ENCODE measurements around the gene RBFOX2.

Gene RBFOX2

DNA sequence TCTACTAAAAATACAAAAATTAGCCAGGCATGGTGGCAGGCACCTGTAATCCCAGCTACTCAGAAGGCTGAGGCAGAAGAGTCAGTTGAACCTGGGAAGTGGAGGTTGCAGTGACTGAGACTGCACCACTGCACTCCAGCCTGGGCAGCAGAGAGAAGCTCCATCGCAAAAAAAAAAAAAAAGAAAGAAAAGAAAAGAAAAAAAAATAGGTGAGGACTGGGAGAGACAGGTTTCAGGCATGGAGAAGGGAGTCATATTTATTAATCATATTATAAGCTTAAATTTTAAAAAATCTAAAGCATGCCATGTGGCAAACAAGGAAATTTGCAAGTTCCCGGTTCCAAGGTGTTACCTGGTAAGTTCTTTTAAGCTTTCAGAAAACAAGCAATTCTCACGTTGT lies 311.1 kb downstream of the RBFOX2 start, which contains the start of gene APOL5:
APOL5 (plus strand) TSS at position 301 of the 400 bp plus-strand sequence; CDS start at position 301, 0 bp downstream.
- POLR2A ChIA-PET = no interaction called here
- CTCF ChIA-PET = no interaction called here

DNA sequence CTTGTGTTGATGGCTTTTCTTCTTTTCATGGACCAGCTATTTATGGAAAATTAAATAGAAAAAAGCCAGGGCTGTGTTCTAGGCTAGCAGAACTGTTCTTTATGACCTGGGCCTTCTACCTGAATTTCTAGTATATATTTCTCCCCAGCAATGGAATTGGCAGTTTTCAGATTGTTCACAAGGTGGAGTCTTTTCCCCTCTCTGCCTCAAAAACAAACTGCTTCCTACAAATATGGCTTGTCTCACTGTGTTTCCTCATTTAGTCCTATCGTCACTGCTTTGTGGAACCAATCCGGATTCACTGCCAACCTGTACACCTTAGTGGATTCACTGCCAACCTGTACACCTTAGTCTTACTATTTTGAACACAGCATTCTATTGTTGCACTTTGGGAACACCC lies 316.0 kb downstream of the RBFOX2 start:
- TF ChIP-seq, protein P1, sequence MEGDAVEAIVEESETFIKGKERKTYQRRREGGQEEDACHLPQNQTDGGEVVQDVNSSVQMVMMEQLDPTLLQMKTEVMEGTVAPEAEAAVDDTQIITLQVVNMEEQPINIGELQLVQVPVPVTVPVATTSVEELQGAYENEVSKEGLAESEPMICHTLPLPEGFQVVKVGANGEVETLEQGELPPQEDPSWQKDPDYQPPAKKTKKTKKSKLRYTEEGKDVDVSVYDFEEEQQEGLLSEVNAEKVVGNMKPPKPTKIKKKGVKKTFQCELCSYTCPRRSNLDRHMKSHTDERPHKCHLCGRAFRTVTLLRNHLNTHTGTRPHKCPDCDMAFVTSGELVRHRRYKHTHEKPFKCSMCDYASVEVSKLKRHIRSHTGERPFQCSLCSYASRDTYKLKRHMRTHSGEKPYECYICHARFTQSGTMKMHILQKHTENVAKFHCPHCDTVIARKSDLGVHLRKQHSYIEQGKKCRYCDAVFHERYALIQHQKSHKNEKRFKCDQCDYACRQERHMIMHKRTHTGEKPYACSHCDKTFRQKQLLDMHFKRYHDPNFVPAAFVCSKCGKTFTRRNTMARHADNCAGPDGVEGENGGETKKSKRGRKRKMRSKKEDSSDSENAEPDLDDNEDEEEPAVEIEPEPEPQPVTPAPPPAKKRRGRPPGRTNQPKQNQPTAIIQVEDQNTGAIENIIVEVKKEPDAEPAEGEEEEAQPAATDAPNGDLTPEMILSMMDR (IDR thresholded peaks at IDR 0.05; ENCODE audit: control extremely low read depth, extremely low read depth, low read depth, missing control alignments) = no peak
- no peak for DNase-seq (ENCODE audit: extremely low spot score)
- ChIA-PET CTCF (no interaction called here), POLR2A (no interaction called here)

More for the DNA sequence above, 311.1 kb downstream of the RBFOX2 start, which contains the start of gene APOL5:
- DNase-seq (ENCODE audit: extremely low spot score) = no peak
- TF ChIP-seq, protein P1 (IDR thresholded peaks at IDR 0.05; ENCODE audit: control extremely low read depth, extremely low read depth, low read depth, missing control alignments) = no peak

DNA sequence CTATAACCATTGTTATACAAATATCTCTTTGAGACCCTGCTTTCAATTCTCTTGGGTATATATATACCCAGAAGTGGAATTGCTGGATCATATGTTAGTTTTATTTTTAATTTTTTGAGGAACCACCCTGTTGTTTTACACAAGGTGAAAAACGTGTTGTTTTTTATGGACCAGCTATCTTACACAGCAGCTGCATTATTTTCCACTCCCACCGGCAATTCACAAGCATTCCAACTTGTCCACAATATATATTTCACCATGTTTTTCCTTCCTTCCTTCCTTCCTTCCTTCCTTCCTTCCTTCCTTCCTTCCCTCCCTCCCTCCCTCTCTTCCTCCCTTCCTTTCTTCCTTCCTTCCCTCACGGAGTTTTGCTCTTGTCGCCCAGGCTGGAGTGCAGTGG lies 317.3 kb downstream of the RBFOX2 start:
- no peak for DNase-seq (ENCODE audit: extremely low spot score)
- POLR2A ChIA-PET = no interaction called here
- CTCF ChIA-PET = no interaction called here
- TF ChIP-seq, protein P1 (IDR thresholded peaks at IDR 0.05; ENCODE audit: control extremely low read depth, extremely low read depth, low read depth, missing control alignments) = no peak

DNA sequence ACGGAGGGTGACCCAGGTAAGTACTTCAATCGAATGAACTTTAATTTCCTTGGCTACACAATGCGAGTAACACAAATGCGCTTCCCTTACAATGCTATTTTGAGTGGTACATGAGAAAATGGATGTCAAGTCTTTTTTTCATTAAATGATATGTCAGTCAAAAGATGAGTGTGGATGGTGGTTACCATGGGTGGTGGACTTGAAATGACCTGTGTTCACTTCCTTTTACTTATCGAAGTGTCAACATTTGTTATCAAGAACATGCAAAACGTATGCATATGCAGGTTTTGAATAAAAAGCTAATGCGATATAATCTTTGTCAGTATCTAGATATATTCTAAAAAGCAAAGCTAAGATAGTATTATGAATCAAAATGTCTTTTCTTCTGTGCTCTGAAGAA lies 319.7 kb downstream of the RBFOX2 start:
- ChIA-PET POLR2A (no interaction called here), CTCF (interaction anchor here (1.1 kb wide), 1 partner anchor 109 kb away, joined by 3 read pairs; no protein-coding TSS in a partner anchor)
- TF ChIP-seq, protein P1 (IDR thresholded peaks at IDR 0.05; ENCODE audit: control extremely low read depth, extremely low read depth, low read depth, missing control alignments) = no peak
- no peak for DNase-seq (ENCODE audit: extremely low spot score)

DNA sequence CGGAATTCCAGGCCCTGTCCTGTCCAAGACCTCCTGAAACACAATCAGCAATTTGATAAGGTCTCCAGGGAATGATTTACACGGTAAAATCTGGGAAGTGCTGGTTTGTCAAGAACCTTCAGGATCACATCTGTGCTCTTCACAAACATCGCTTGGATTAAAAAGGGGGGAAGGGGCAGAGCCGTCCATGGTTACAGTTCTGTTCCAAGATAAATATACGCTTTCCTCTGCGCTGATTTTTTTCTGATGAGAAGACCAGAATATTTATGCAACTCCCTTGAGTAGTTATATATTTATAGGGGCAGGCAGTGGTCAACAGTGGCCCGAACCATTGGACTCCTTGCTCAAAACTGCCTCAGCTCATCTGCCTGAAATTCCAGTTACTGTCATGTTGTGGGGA lies 320.2 kb downstream of the RBFOX2 start:
- DNase-seq (ENCODE audit: extremely low spot score) = no peak
- TF ChIP-seq, protein P1 (IDR thresholded peaks at IDR 0.05; ENCODE audit: control extremely low read depth, extremely low read depth, low read depth, missing control alignments) = no peak
- ChIA-PET POLR2A (no interaction called here), CTCF (interaction anchor here (1.1 kb wide), 1 partner anchor 109 kb away, joined by 3 read pairs; no protein-coding TSS in a partner anchor)

DNA sequence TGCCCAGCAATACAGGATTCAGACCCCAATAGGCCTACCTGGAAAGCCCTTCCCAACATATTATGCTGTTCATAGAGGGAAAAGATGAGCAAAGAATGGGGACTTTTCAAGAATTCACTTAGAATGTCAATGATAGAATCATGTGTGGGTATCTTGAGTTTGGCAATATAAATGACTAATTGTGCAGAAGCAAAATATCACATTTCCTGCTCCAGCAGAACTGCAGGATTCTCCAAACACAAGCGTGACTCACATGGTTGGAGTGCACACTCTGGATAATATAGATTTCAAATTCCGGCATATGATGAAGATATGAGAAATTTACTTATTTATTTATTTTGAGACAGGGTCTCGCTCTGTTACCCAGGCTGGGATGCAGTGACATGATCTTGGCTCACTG lies 323.5 kb downstream of the RBFOX2 start:
- POLR2A ChIA-PET = interaction anchor here (0.7 kb wide), 1 partner anchor 15 kb away, joined by 5 read pairs; no protein-coding TSS in a partner anchor
- CTCF ChIA-PET = no interaction called here
- DNase-seq (ENCODE audit: extremely low spot score) = no peak
- TF ChIP-seq, protein P1 (IDR thresholded peaks at IDR 0.05; ENCODE audit: control extremely low read depth, extremely low read depth, low read depth, missing control alignments) = no peak
